ENCODE data around the gene PRTFDC1.
"Not testable (repeated sequence)": the region's sequence is repeated elsewhere in the genome, so short reads cannot be mapped to it uniquely, and the experiment has no call there.

The PRTFDC1 gene

DNA sequence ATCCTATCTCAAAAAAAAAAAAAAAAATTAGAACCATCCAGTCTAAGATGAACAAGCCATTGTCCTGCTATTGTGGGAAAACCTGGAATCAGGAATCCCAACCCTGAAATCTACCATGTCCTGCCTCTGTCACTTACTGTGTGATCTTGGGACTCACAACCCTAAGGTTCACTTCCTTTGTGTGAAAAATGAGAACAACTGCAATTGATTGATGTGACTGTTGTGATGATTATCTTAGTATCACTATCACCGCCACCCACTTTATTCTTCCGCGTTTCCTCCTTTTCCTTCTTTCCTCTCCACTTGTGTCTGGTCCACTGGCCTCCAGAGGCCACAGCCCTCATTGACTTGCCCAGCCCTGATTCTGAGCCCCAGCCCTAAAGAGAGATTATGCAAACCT, 12.6 kb upstream of the PRTFDC1 start:
- DNase-seq (ENCODE audit: low spot score): no peak

DNA sequence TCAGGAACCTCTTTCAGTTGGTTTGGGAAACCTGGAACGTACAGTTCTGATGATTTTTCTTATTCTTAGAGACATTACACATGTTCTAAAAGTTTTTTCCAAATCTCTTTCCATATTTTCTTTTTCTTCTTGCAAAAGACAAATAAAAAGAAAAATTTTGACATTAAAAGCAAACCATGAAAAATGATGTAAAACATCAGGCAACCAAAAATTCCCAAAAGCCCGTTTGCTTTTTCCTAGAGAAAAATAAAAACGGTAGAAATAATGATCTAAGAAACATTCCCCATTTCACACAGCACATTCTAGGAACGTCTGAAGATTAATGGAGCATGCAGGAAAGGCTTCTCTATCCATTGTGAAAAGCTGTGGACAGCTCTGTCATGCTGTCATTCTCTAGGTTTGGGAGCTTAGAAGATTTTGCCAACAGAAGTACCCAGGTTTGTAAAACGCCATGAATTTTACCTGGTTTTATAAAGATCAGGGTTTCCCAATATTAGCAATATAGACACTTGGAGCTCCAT, 11.2 kb upstream of the PRTFDC1 start:
- no peak for DNase-seq (ENCODE audit: low spot score)

DNA sequence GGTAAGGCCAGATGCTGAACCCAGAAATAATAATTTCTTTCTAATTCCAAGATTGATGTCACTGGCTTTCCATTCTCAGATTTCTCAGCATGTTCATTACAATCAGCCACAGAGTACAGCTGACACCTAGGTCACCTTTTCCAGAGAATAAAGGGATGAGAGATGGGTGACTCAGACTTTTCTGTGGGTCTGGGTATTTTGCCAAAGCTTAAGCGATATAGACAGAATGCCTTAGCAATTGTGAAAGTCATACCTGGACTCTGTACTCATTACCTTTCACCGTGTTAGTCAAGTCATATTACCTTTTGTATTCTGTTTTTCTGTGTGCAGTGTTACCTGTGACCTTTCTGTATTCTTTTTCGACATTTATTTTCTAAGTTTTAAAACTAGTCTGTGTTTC, 10.6 kb upstream of the PRTFDC1 start:
- no peak for DNase-seq (ENCODE audit: low spot score)

DNA sequence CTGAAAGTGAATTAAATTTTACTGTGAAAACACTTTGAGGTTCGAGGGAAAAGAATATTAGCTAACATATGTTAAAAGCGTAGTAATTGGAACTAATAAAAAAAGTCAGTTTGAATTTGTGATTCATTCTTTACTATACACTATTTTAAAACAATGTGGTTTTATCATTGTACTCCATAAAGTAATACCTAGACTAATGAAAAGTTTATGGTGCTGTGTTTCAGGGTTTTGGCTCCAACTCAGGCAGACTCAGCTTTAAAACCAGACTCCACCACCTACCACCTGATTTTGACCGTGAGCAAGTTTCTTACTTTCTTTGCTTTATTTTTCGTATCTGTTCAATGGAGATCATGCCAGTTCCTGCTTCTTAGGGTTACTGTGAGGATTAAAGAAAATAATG, 9.2 kb upstream of the PRTFDC1 start:
- no peak for DNase-seq (ENCODE audit: low spot score)

DNA sequence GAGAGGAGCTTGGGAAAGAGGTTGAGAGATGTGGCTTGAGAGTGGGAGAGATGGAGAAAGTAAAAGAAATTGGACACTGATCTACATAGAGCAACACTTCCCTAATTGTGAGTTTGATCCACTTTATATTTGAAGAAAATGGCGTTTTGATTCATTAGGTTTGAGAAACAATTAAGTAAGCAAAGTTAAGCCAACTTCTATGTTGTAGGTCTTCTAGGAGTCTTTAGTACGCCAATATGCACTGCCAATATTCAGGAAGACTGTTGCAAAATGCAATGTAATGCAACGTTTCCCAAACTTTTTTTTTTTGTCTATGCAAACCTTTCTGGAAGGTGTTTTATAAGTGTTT, 7.0 kb upstream of the PRTFDC1 start:
- no peak for DNase-seq (ENCODE audit: low spot score)

DNA sequence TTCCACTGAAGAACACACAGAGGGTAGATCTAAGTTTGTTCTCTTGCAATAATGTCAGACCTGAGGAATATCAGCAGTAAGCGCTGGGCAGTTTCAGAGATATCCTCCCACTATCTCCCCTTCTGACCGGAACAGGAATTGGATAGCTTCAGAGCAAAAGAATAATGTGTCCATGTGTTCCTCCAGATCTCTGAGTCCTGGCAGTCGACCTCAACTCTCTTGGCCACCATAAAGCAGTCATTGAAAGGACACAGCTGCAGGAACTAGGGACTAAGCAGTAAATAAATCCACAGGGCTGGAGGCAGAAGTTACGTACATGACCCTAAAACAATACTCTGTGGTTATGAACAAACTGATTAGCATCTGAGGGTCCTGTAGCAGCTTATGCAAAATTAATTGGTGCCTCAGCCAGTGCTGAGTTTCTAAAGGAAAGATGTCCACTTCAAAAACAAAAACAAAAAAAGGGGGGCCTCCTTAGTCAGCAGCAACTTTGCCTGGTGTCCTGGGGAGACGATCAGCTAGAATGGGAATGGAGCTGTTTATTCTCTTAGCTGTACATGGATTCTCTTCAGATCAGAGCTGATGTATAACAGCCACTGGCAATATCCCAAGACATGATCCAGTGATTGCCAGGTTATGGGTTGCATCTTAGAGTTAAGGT, 6.4 kb upstream of the PRTFDC1 start:
- peak; percentile 54 for DNase-seq (ENCODE audit: low spot score)

DNA sequence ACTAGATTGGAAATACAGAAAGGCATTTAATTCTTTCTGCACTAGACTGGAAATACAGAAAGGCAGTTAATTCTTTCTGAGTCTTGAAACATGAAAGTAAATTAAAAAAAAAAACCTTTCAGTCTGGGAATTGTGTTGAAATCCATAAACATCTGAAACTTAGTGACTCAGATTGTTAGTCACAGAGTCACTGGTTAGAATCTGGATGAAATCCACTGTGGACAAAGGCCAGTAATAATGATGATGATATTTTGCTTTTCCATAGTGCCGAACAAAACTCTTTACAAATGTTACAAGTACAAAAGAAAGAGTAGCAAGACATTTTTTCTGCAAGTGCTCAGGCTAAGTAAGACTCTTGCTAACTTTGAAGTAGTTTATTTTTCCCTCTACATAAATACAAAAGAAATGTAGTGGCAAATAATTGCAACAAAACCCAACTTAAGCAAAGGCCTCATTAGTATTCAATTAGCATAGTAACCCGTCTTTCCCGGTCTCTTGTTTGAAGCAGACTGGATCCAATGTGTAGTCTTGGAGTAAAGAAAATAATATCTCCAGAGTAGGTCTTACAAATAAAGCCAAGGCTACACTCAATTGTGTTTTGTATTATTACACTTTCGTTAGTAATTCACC, 5.8 kb upstream of the PRTFDC1 start:
- DNase-seq (ENCODE audit: low spot score): peak; percentile 63

DNA sequence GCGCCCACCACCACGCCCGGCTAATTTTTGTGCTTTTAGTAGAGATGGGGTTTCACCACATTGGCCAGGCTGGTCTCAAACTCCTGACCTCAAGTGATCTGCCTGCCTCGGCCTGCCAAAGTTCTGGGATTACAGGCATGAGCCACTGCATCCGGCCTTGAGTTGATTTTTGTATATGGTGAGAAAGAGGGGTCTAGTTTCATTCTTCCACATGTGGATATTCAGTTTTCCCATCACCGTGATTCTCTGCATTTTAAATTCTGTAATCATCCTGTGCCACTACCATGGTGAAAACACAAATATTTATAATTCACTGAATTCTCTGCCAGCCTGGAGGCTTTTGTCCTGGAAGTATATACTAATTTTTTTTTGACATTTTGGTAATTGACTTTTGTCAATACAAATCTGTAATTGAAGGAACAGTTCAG, 5.2 kb upstream of the PRTFDC1 start:
- DNase-seq (ENCODE audit: low spot score): not testable (repeated sequence)

DNA sequence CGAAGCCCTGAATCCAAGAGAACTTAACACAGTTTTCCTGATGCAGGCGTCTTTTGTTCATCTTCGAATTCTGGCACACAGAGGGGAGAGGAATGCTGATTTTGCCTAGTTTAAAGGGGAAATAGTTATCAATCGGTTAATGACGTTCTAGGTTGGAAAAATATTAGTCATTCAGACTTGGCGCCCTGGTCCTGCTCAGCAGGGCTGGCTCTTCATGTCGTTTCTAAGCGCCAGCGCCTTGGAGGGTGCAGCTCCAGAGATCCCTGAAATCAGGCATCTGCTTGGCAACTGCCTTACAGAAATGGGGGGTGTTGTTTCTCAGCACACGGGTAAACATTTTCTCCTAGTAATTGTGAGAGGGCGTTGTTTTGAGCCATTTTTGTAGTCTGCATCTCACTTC, 1.3 kb upstream of the PRTFDC1 start:
- no peak for DNase-seq (ENCODE audit: low spot score)

DNA sequence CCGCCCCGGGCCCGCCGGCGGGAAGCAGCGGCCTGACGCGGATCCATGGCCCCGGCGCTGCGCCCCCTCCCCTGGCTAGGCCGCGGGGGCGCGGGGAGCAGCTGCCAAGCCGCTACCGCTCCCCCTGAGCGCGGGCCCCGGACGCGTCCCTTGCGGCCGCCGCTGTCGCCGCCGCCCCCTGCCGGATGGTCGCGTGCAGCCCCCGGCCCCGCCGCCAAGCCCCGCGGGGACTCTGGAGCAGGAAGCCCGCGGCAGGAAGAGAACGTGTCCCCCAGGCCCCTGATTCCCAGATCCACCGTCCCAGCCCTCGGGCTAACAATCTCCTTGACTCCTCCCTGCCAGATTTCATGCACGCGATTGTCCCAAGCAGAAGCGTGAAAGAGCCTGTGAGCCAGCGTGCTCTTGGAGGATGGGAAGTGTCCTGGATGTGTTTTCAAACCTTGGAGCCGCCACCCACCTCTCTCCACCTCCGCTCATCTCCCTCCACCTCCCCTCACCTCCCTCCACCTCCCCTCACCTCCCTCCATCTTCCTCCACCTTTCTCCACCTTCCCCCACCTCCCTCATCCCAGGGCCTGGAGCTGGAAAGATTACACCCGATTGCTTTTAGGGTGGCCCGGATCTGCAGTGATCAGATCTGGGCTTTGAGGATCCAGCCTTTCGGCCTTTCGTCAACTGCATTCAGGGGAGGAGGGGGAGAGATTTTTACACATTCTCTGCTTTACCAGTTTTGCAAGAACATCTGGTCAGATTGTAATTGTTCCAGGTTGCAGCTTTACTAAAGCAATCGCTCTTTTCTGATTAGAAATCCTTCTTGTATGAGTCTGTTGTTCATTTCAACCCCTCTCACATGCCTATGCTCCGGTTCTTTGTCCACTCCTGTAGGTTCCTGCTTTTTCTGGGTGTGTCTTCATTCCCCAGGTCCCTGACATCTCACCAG, 570 bp upstream of the PRTFDC1 start:
- DNase-seq (ENCODE audit: low spot score): no peak

DNA sequence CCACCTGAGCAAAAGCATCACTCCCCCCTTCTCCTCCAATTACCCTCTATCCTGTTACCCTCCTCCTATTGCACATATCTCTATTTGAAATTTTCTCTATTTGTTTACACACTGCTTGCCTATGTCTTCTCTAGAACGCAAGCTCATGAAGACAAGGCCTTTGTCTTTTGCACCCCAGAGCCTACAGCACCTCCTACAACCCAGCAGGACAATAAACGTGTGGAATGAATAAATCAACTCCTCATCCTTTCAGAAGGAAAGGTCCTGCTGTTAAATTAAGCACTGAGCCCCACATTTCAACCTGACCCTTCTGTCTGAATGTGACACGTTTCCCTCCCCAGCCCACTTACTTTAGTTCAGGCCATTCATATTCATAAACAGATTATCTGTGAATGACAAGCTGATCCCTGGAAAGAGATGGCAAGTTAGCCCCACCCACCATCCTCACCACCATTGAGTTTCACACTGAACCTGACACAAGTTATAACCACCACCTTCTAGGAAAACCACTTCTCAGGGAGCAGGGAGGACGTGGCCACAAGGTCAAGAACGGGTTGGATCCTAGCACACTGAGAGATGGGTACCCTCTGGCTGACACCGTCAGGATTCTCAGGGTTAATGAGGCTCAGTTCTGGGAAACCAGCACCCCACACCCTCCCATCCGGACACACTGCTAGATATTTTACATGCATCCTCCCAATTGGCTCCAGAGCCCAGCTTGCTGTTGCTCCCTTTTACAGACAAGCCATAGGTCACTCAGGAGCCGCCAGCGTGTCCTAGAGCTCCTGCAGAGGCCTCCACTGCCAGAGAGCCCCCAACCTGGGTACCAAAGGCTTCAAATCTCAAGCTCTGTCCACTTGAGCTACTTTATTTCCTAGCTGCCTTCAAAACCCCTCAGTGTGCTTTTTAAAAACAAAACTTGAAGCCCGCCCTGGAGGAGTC, 934 bp downstream of the PRTFDC1 start:
- no peak for DNase-seq (ENCODE audit: low spot score)

DNA sequence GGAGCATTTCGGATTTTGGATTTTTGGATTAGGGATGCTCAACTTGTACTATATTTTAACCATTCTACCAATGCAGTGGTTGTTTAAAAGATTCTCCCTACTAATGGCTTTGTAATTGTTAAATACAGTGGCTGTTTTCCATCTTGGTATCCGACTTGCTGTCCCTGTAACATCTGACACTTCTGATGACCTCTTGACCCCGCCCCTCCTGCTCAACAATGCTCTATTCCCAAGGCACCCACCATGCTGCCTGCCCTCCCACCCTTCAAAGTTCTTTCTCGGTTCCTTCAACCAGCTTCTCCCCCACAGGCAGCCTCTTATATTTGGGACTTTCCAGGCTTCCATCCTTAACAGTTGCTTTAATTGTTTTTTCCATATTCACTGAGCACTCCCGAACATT, 2.0 kb downstream of the PRTFDC1 start:
- DNase-seq (ENCODE audit: low spot score): no peak

DNA sequence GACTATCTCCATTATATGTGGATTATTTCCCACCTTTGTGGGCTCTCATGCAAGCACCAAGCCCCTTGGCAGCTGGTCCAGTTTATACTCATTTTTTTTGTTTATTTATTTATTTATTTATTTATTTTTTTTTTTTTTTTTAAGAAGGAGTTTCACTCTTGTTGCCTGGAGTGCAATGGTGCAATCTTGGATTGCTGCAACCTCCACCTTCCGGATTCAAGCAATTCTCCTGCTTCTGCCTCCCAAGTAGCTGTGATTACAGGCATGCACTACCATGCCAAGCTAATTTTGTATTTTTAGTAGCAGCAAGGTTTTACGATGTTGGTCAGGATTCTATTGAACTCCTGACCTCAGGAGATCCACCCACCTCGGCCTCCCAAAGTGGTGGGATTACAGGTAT, 2.8 kb downstream of the PRTFDC1 start:
- DNase-seq (ENCODE audit: low spot score): no peak

DNA sequence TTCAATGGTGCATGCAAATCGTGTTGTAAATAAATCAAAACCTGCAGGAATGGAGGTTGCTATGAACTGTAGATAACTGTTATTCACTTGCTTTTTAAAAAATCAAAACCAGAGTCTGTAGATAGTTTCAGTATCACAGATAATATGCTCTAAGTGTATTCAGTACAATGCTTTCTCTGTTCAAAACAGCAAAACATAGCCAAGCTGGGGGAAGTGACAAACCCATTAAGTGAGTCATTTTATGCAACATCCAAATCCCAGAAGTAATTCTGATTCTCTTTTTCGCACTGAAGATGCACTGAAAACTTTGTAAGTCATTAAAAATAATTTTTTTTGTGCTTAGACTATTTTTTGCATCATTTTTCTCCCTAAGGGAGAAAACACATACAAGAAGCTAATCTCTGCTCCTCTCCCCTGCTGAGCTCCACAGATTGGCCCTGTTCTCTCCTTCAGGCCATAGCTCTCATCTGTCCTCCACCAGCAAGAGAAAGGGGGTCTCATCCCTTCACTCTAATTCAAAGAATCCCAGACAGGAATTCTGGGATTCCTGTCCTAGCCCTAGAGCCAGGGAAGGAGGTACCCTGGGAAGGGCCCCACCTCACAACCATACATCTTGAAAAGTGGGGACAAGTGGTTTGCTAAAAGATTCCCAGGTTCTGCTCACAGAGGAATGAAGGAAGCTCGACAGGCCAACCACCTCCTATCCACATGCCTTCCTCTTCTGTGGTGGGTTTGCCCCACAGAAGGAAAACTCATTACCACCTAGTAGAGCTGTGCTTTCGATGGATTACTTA, 4.9 kb downstream of the PRTFDC1 start:
- peak; percentile 91 for DNase-seq (ENCODE audit: low spot score)

DNA sequence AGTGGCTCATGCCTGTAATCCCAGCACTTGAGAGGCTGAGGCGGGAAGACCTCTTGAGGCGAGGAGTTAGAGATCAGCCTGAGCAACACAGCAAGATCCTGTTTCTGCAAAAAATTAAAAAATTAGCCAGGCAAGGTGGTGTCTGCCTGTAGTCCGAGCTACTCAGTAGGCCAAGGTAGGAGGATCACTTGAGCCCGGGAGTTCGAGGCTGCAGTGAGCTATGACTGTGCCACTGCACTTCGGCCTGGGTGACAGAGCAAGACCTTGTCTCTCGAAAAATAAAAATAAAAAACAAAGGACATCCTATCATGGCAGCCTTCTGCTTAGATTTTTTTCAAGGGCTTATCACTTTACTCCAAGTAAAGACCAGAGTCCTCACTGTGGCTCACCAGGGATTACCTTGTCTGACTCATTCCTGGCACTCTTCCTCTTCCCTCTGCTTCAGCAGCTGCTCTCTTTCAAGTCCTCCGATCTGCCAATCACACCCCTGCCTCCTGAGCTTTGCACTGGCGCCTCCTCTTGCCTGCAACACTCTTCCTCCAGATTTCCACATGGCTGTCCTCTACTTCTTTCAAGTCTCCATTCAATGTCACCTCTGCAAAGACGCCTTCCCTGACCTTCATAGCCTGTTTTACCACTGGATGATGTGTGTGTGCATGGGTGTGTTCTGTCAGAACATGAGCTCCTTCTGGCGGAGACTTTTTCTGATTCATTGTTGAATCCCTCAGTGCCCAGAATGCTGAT, 7.7 kb downstream of the PRTFDC1 start:
- no peak for DNase-seq (ENCODE audit: low spot score)

DNA sequence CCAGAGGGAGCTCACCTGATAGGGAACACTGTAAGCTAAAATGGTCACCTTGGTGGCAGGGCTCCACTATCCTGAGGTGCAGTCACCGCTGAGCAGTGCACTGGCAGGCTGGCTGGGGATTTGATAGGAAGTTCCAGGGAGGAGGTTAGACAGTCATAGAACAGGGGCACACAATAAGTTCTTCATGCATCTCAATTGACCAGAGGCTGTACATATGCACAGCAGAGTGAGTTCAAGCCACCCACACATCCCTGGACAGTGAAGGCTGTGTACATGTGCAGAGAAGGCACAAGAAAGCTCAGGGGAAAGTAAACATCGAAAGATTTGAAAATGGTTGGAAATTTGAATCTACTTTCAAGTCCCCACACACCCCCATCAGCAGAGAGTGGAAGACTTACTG, 13.9 kb downstream of the PRTFDC1 start:
- DNase-seq (ENCODE audit: low spot score): no peak

DNA sequence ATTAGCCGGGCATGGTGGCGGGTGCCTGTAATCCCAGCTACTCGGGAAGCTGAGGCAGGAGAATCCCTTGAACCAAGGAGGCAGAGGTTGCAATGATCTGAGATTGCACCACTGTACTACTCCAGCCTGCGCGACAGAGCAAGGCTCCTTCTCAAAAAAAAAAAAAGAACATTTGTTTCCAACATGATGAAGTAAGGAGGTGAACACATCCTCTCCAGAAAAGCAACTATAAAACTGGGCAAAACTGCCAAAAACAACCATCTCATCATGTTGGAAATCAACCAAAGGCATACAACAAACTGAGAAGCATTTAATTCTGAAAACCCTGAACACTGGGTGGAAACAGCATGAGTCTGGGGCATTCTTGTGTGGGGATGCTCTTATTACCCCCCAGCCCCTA, 14.3 kb downstream of the PRTFDC1 start:
- no peak for DNase-seq (ENCODE audit: low spot score)

DNA sequence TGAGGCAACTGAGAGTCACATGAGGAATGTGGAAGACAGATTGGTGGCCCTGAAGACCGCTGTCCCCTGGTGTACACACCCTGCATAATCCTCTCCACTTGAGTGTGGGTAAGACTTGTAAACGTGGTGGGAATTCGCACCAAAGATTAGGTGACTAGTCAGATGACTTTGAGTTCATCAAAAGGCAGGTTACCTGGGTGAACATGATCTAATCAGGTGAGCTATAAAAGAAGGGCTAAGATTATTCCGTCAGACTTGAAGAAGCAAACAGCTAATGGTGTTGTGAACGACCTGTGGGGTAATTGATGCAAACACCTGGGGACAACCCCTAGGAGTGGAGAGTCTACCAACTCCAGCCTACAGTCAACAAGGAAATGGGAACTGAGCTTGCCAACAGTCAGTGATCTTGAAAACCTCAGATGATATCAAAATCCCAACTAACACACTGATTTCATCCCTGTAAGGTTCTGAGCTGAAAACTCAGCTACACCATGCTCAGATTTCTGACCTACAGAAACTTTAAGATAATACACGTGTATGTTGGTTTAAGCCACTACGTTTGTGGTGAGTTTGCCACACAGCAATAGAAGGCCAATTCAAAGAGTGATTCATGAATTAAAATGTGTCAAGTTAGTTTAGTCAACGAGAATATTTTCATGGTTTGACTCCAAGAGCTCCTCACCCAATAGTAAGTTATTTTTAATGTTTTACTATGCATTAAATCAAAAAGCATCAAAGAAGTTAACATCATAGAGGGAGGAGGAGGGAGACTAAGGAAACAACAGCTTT, 16.7 kb downstream of the PRTFDC1 start:
- no peak for DNase-seq (ENCODE audit: low spot score)

DNA sequence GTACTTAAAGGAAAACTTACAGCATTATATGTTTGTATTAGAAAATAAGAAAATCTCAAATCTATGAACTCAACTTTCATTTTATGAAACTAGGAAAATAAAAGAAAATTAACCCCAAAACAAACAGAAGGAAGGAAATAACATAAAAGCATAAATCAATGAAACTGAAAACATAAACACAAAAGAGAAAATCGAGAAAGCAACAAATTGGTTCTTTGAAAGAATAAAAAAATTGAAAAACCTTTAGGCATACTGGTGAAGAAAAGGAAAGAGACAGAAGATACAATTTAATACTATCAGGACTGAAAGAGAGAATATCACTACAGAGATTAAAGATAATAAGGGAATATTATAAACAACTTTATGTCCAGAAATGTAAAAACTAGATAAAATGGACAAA, 21.2 kb downstream of the PRTFDC1 start:
- DNase-seq (ENCODE audit: low spot score): no peak

Measured in COLO829 (cell line).